ENCODE measurements around the gene TLR6.

GRCh38 chr4:38819569-38819968 is 37.0 kb downstream of the TLR6 start:
- TF ChIP-seq, protein P1, sequence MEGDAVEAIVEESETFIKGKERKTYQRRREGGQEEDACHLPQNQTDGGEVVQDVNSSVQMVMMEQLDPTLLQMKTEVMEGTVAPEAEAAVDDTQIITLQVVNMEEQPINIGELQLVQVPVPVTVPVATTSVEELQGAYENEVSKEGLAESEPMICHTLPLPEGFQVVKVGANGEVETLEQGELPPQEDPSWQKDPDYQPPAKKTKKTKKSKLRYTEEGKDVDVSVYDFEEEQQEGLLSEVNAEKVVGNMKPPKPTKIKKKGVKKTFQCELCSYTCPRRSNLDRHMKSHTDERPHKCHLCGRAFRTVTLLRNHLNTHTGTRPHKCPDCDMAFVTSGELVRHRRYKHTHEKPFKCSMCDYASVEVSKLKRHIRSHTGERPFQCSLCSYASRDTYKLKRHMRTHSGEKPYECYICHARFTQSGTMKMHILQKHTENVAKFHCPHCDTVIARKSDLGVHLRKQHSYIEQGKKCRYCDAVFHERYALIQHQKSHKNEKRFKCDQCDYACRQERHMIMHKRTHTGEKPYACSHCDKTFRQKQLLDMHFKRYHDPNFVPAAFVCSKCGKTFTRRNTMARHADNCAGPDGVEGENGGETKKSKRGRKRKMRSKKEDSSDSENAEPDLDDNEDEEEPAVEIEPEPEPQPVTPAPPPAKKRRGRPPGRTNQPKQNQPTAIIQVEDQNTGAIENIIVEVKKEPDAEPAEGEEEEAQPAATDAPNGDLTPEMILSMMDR (IDR thresholded peaks at IDR 0.05; ENCODE audit: poor library complexity), result no peak
- no peak for TF ChIP-seq EZH2phosphoT487 (IDR thresholded peaks at IDR 0.05; ENCODE audit: low read depth, severe bottlenecking, unreplicated experiment)
